Measurements from ENCODE around the gene NMT1.
A peak's percentile ranks its signal among the peaks of the same experiment; 100 is the strongest.

Gene NMT1

DNA sequence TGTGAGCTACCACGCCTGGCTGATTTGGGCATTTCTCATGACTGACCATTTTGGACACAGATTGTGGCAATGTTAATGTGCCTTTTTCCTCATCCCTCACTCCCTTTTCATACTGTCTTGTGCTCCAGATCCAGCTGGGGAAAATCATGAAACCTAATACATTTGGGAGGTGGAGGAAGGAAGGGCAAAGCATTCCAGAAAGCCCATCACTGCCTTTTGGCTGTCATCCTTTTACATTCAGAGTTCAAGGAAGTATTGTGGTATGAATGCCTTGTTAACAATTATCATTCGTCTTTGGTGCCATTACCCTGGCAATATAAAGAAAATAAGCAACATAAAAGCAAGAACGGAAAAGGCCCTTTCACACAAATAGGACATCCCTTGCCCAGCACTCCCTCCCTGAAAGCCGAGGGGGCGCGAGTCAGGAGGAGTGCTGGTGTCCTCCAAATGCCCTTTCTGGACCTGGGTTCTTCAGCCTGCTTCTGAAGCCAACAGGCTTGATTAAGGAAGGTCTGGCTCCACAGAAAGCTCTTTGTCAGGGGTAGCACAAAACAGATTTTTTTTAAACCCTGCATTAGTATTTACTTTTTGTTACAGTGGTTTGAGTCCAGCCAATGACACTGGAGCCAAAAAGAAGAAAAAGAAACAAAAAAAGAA lies 20.1 kb downstream of the NMT1 start:
- no peak for DNase-seq (ENCODE audit: low spot score)

DNA sequence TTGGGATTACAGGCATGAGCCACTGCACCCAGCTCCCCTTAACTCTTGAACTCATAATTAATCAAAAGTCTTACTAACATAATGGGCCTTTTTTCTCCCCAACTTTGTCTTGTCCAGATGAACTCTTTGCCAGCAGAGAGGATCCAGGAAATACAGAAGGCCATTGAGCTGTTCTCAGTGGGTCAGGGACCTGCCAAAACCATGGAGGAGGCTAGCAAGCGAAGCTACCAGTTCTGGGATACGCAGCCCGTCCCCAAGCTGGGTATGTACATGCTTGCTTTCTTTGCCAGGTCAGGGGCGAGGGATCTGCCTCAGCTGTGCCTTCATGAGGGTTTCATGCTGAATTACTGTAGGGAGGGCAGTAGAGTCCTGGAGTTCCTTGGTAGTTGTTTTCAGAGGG lies 25.3 kb downstream of the NMT1 start:
- DNase-seq (ENCODE audit: low spot score), result no peak

DNA sequence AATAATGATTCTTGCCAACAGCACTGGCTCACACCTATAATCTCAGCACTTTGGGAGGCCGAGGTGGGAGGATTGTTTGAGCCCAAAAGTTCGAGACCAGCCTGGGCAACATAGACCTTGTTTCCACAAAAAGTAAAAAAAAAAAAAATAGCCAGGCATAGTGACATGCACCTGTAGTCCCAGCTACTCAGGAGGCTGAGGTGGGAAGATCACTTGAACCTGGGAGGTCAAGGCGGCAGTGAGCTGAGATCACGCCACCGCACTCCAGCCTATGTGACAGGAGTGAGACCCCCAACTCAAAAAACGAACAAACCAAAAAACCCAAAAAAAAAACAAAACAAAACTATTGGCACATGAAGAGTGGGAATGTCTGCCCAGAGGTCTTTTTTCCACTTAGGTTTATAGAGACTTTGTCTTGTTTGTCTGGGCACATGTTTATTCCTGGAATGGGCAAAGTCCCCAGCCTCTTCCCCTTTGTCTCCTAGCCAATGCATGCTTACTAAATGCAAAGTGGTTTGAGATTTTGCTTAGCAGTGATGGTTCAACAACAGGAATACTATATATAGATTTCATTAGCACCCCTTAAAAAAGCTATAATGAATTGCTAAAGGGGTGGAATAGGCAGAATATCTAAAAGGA lies 25.9 kb downstream of the NMT1 start:
- DNase-seq (ENCODE audit: low spot score), result no peak

DNA sequence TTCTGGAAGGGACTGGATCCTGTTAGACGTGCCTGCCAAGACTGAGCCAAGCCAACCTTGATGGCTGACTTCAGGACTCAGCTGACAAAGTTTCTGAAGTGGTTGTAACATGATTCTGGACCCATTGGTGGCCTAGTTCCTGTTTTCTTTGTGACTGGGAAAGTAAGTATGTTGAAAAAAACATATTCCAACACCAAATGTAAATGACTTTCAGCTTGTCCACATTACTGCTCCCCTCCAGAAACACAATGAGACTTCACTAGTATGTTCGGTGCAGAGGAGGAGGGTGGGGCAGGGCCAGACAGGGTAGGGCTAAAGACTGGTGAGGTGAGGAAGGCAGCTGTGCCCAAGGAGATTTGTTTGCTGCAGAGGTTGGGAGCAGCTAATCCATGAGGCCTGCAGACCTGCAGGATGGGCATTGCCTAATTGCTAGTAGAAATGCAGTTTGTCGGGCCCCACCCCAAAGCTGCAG lies 26.4 kb downstream of the NMT1 start:
- no peak for DNase-seq (ENCODE audit: low spot score)

DNA sequence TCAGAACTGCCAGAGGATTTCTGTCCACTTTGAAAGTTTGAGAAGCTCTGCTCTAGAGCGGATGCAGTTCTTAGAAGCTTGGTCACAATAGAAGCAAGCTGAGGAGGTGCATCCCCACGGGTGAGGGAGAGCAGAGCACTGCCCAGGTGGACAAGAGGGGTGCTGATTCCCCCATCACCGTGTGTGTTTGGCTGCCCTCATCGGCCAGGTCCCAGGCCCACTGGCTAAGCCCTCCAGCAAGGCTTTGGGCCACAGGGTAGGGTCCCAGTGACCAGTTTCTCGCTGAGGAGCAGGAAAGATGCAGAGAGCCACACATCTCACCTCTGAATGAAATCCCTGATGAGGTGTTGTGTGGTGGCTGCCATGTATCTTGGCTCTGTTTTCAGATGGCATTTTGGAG lies 26.9 kb downstream of the NMT1 start:
- DNase-seq (ENCODE audit: low spot score), result no peak

GRCh38 chr17:45088741-45089140 lies 27.6 kb downstream of the NMT1 start:
- DNase-seq (ENCODE audit: low spot score), result no peak

DNA sequence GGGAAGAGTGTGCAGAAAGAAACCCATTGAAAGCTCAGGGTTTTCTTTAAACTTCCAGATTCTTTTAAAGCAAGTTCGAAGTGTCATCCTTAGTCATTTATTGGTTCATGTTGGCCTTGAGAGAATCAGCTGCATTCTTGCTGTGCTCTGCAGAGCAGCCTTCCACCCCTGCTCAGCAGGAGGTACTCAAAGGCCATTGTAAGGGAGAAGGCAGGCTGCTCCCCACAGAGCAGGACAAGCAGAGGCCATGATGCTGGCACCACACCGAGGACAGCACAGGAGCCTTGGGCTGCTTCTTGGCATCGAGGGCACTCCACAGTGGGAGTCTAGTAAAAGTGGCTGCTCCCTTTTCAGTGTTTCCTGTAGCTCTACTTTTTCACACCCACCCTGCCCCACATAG lies 29.6 kb downstream of the NMT1 start:
- DNase-seq (ENCODE audit: low spot score), result no peak

- DNase-seq (ENCODE audit: low spot score), result no peak
Measured at GRCh38 chr17:45091778-45092425, 30.8 kb downstream of the NMT1 start.

DNA sequence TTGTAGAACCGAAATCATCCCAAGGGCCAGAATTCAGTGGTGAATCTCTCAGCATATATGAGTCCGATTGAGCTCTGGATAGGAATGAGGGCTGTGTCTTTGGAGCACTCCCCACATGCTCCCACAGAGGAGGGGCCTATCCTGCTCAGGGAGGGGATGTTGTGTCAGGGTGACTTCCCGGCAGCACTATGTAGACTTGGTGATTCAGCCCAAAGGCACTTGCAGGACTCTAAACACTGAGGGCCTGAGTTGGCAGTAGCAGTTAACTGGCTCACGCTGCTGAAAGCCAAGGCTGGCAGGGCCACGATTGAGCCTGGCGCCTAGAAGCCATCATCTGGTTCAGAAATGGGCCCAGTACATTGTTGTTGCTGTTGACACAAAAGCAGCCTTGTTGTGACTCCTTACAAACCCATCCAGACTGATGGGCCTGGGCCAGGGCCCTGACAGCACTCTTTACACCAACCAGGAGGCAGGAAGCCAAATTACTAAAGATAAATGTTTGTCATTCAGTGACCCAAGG lies 31.9 kb downstream of the NMT1 start:
- peak; percentile 99 for DNase-seq (ENCODE audit: low spot score)

- DNase-seq (ENCODE audit: low spot score), result no peak
Measured at GRCh38 chr17:45093444-45094110, 32.5 kb downstream of the NMT1 start.

- peak; percentile 50 for DNase-seq (ENCODE audit: low spot score)
Measured at GRCh38 chr17:45096141-45096540, 35.0 kb downstream of the NMT1 start.

- DNase-seq (ENCODE audit: low spot score), result no peak
Measured at GRCh38 chr17:45096926-45097325, 35.8 kb downstream of the NMT1 start.

GRCh38 chr17:45098081-45098868 lies 37.2 kb downstream of the NMT1 start:
- no peak for DNase-seq (ENCODE audit: low spot score)

DNA sequence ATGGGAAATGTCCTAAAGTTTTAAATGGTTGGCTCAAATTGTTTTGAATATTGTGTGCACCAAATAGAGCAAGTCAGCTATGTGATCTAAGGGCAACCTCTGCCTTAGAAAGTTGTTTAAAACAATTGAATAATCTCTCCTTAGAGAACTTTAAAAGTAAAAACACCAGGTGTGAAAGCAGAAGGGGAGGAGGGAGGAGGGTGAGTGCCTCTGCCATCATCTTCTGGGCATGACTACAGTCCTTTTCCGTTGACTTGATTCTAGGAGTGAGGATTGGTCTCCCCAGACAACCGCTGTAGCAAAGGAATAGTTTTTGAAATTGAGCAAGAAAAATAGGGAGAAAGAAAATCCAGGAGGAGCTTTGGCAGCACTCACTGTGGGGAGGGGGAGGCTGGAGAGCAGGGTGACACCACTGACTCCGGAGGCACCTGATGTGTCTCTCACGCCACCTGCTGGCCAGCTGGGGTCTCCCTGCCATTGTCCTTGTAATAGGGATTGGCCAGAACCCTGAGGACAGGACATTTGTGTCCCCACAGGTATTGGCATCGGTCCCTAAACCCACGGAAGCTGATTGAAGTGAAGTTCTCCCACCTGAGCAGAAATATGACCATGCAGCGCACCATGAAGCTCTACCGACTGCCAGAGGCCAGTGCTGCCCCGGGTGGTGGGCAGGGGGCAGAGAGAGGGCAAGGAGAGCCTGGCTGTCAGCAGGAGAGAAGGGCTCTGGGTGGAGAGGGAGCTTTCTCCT lies 37.9 kb downstream of the NMT1 start:
- DNase-seq (ENCODE audit: low spot score), result peak; percentile 92

- DNase-seq (ENCODE audit: low spot score), result no peak
Measured at GRCh38 chr17:45101546-45101882, 40.4 kb downstream of the NMT1 start.

GRCh38 chr17:45101883-45102811 lies 41.0 kb downstream of the NMT1 start:
- no peak for DNase-seq (ENCODE audit: low spot score)

- no peak for DNase-seq (ENCODE audit: low spot score)
Measured at GRCh38 chr17:45102856-45103255, 41.7 kb downstream of the NMT1 start.

DNA sequence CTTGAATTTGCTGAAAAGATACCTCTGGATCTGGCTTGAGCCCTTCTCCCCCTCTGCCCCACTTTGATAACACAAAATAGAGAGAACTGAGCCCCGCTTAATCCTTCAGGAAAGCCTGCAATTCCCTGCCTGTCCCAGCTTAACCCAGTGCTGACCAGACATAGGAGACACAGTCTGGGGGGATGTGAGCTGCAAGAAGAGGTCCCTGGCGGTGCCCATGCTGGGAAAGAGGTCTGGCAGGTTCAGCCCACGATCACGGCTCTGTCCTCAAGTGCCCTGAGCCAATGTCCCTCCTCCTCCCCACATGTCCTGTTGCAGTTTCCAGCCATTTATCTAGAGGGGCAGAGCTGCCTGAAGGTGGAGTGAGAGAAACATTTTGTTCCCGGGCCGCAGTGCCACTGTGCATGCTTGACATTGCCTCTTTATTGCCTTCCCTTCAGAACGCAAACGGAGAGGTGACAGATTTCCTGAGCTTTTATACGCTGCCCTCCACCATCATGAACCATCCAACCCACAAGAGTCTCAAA lies 42.2 kb downstream of the NMT1 start:
- no peak for DNase-seq (ENCODE audit: low spot score)

GRCh38 chr17:45104029-45104428 lies 42.9 kb downstream of the NMT1 start:
- no peak for DNase-seq (ENCODE audit: low spot score)

DNA sequence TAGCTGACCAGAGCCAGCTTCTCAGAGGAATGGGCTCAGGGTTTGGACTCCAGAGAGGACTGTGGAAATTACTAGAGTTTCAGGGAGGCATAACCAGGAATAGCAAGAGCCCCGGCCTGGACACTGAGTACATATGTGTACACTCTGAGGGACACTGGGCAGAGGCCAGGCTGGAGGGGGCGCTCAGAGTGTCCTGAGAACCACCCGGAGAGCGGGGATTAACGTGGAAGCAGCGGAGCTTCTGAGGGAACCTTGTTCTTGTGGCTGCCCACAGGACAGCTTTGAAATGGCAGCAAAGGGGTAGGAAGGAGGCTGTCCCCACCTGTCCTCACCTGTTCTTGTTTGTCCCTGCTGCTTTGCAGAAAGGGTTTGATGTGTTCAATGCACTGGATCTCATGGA lies 43.4 kb downstream of the NMT1 start:
- no peak for DNase-seq (ENCODE audit: low spot score)

Data from AG08395 (cell line).